Stimulated activated naive CD8-positive, alpha-beta T cell treated with anti-CD3 and anti-CD28 coated beads, Interleukin-15, amount 100 ng/mL, for 72 hours (primary cell): ENCODE results near the gene LCN2.
"Not testable (repeated sequence)": the region's sequence is repeated elsewhere in the genome, so short reads cannot be mapped to it uniquely, and the experiment has no call there.

Experiments used
- ATAC-seq: fragments of 150-1000 bp; cut with Tn5 transposase; 2 replicates; pipeline ENCODE4 v1.10.0; 2021; ENCODE audit warnings: mild to moderate bottlenecking, moderate library complexity
- DNase-seq, 2 donors: peaks; one replicate each; pipeline ENCODE4 v3.0.0; 2021 to 2022
- H3K27ac Mint-ChIP-seq, 2 donors: one replicate each; pipeline ENCODE4 v1.8.0; 2022; ENCODE audit warnings: mild to moderate bottlenecking in 2 of 2, mixed read lengths in 2 of 2, moderate library complexity in 2 of 2
- H3K27me3 Mint-ChIP-seq: one replicate; pipeline ENCODE4 v1.8.0; 2022; ENCODE audit warnings: mixed read lengths
- H3K4me1 Mint-ChIP-seq: one replicate; pipeline ENCODE4 v1.8.0; 2022; ENCODE audit warnings: mild to moderate bottlenecking, mixed read lengths
- H3K4me3 Mint-ChIP-seq, 2 donors: one replicate each; pipeline ENCODE4 v1.8.0; 2022; ENCODE audit warnings: mild to moderate bottlenecking in 2 of 2, mixed read lengths in 2 of 2, moderate library complexity in 1 of 2
- H3K9me3 Mint-ChIP-seq, 2 donors: one replicate each; pipeline ENCODE4 v1.8.0; 2022; ENCODE audit warnings: mixed read lengths in 2 of 2

The LCN2 gene

DNA sequence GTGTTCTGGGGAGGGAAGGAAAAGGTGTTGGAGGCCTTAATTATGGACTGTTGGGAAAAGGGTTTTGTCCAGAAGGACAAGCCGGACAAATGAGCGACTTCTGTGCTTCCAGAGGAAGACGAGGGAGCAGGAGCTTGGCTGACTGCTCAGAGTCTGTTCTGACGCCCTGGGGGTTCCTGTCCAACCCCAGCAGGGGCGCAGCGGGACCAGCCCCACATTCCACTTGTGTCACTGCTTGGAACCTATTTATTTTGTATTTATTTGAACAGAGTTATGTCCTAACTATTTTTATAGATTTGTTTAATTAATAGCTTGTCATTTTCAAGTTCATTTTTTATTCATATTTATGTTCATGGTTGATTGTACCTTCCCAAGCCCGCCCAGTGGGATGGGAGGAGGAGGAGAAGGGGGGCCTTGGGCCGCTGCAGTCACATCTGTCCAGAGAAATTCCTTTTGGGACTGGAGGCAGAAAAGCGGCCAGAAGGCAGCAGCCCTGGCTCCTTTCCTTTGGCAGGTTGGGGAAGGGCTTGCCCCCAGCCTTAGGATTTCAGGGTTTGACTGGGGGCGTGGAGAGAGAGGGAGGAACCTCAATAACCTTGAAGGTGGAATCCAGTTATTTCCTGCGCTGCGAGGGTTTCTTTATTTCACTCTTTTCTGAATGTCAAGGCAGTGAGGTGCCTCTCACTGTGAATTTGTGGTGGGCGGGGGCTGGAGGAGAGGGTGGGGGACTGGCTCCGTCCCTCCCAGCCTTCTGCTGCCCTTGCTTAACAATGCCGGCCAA lies 40.8 kb upstream of the LCN2 start:
- Mint-ChIP-seq H3K4me3 (no peak overlapping the region), H3K9me3 (no peaks in the 10 kb centered on the region), H3K4me1 (peaks cover 24% of the 10 kb centered on the region), H3K27me3 (no peaks in the 10 kb centered on the region), H3K27ac (peak overlapping the region in 1 of 2 donors; percentile 76)
- DNase-seq (no peak), ATAC-seq (no peak)

DNA sequence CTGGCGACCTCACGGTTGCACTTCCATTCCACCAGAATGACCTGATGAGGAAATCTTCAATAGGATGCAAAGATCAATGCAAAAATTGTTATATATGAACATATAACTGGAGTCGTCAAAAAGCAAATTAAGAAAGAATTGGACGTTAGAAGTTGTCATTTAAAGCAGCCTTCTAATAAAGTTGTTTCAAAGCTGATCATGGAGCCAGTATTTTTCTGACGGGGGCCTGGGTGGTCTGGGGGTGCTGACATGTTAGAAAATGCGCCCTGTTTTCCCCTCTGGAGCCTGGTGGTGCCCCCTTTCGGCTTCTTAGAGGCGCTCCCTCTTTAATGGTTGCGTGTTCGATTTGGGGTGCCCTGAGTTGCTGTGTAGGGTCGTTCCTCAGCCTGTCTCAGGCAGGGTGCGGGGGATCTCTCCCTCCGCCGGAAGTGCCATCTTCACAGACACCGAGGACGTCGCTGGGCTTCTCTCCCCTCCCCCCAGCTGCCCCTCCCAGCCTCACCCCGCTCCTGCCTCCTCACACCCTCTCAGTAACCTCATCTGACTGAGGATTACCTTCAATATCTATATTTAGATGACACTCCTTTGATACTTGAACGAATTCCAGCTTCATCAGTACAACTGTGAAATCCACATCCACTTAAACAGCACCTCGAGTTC lies 40.1 kb upstream of the LCN2 start:
- H3K27ac Mint-ChIP-seq: peak overlapping the region in 1 of 2 donors; percentile 76
- DNase-seq: no peak
- H3K9me3 Mint-ChIP-seq: no peaks in the 10 kb centered on the region
- H3K27me3 Mint-ChIP-seq: no peaks in the 10 kb centered on the region
- no peak for ATAC-seq
- H3K4me3 Mint-ChIP-seq: no peak overlapping the region
- peaks cover 17% of the 10 kb centered on the region for H3K4me1 Mint-ChIP-seq

DNA sequence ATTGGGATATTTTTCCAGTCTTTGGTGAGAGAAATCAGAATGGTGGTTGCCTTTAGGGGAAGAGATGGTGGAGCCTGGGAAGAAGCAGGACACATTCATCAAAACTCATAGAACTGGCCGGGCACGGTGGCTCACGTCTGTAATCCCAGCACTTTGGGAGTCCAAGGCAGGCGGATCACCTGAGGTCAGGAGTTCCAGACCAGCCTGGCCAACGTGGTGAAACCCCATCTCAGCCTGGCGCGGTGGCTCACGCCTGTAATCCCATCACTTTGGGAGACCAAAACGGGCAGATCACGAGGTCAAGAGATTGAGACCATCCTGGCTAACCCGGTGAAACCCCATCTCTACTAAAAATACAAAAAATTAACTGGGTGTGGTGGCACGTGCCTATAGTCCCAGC lies 37.5 kb upstream of the LCN2 start:
- H3K27ac Mint-ChIP-seq, H3K27me3 Mint-ChIP-seq, DNase-seq, ATAC-seq, H3K4me3 Mint-ChIP-seq, H3K9me3 Mint-ChIP-seq: not testable (repeated sequence)
- H3K4me1 Mint-ChIP-seq: peaks cover 23% of the 10 kb centered on the region

GRCh38 chr9:128113526-128114325 lies 35.5 kb upstream of the LCN2 start:
- ATAC-seq (no peak), DNase-seq (no peak)
- Mint-ChIP-seq H3K9me3 (no peaks in the 10 kb centered on the region), H3K27me3 (no peaks in the 10 kb centered on the region), H3K4me3 (no peak overlapping the region), H3K27ac (peak overlapping the region; percentile 31 to 86), H3K4me1 (peaks cover 29% of the 10 kb centered on the region)

DNA sequence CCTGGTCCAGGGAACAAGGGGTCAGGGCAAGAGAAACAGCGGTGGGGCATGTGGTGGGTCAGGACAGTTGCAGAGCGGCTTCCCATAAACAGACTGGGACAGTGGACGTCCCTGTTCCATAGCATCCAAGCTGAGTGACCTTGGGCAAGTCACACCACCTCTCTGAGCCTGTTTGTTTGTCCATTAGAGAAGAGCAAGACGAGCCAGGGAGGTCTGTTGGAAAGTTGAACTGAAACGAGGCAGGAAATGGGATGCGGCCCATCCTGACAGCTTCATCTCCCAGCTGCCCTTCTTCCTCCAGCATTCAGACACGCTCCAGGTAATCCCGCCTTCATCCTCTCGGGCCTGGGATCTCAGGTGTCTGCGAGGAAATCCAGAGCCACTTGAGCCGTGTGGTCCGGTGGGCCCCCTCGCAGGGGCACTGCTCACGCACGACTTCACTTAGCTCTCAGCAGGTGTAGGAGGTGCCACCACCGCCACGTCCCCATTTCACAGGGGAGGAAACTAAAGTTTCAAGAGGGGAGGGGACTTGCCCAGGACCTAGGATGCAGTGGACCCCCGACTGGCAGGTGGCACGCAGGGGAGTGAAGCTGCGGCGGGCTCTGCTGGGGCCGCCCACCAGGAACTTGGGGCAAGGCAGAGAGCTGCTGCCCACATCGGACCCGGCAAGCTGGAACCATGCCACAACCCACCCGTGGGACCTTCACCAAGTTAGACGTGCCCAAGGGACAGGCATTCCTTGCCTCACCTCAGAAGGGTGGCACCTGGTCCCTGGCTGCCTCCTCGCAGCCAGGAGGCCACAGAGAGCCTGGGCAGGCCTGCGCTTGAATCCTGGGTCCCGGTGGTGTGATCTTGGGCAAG lies 34.7 kb upstream of the LCN2 start:
- H3K4me3 Mint-ChIP-seq: no peak overlapping the region
- H3K27ac Mint-ChIP-seq: peak overlapping the region; percentile 31 to 48
- no peak for ATAC-seq
- H3K4me1 Mint-ChIP-seq: peaks cover 30% of the 10 kb centered on the region
- DNase-seq: no peak
- no peaks in the 10 kb centered on the region for H3K27me3 Mint-ChIP-seq
- H3K9me3 Mint-ChIP-seq: no peaks in the 10 kb centered on the region

DNA sequence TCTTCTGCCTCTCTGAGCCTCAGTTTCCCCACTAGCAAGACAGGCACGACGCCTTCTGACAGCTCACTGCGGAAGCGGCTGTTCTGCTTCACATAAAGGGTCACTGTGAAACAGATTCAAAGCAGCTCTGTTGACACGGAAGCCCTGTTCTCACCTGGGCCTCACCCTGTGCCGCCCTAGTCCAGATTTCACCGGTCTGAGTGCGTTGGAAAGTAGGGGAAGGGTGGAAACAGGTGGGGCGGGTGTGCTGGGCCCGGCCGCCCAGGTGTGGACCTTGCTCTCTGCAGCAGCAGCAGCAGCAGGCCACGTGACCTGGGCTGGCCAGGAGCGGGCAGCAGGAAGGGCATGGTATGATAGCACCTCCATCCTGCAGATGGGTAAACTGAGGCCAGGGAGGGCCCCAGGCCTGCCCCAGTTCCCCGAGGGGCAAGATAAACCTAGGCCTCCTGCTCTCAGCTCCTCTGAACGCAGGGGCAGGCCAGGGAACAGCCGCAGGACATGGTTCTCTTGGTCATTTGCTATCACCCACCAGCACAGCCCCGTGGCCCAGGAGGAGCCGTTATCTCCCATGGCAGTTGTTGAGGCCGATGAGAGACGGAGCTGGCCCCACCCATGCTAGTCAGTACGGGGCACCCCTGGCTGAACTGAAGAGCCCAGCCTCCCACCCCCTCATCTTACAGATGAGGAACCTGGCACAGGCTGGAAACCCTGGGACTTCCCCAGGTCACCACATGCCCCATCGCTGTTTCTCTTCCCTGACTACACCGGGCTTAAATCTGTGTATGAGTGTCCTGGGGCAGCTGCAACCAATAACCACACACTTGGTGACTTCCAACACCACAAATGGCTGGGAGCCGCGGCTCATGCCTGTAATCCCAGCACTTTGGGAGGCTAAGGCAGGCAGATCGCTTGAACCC lies 33.8 kb upstream of the LCN2 start:
- no peak overlapping the region for H3K4me3 Mint-ChIP-seq
- ATAC-seq (peak; percentile 32), DNase-seq (no peak)
- H3K27me3 Mint-ChIP-seq: no peaks in the 10 kb centered on the region
- H3K27ac Mint-ChIP-seq: peak overlapping the region in 1 of 2 donors; percentile 25
- no peaks in the 10 kb centered on the region for H3K9me3 Mint-ChIP-seq
- H3K4me1 Mint-ChIP-seq: peaks cover 30% of the 10 kb centered on the region

DNA sequence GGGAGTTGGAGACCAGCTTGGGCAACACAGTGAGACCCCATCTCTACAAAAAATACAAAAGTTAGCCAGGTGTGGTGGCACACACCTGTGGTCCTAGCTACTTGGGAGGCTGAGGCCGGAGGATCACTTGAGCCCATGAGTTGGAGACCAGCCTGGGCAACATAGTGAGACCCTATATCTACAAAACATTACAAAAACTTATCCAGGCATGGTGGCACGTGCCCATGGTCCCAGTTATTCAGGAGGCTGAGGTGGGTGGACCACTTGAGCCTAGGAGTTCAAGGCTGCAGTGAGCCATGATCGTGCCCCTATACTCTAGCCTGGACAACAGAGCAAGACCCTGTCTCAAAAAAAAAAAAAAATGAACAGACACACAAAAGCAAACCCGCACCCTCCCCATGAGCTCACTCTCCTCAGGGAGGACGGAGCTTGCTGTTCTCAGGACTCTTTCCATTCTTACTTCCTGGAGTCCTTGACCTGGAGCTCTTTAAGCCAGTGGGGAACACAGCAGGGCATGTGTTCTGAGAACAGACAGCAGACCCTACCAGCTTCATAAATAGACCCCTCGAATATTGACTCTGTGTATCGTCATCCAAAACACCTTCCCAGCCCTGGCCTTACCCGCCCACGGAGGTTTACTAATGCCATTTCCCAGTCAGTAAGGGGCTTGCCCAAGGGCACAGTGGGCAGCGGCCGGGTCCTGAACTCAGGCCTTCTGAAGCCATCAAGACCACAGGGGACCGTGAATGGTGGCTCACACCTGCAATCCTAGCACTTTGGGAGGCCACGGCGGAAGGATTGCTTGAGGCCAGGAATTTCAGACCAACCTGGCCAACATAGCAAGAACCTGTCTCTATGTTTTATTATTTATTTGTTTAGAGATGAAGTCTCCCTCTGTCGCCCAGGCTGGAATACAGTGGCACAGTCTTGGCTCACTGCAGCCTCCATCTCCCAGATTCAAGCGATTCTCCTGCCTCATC lies 32.9 kb upstream of the LCN2 start:
- Mint-ChIP-seq H3K27me3 (no peaks in the 10 kb centered on the region), H3K9me3 (no peaks in the 10 kb centered on the region), H3K4me3 (no peak overlapping the region), H3K27ac (peak overlapping the region; percentile 25 to 37), H3K4me1 (peaks cover 30% of the 10 kb centered on the region)
- DNase-seq: no peak
- no peak for ATAC-seq

- DNase-seq (peak; percentile 93 to 96), ATAC-seq (peak; percentile 81)
- Mint-ChIP-seq H3K9me3 (no peaks in the 10 kb centered on the region), H3K27ac (no peak overlapping the region), H3K4me1 (peaks cover 30% of the 10 kb centered on the region), H3K4me3 (peak overlapping the region in 1 of 2 donors; percentile 21), H3K27me3 (no peaks in the 10 kb centered on the region)
Measured at GRCh38 chr9:128117613-128118471, 31.4 kb upstream of the LCN2 start.

- Mint-ChIP-seq H3K27ac (peak overlapping the region in 1 of 2 donors; percentile 42), H3K4me3 (no peak overlapping the region), H3K9me3 (no peaks in the 10 kb centered on the region), H3K27me3 (no peaks in the 10 kb centered on the region), H3K4me1 (peaks cover 30% of the 10 kb centered on the region)
- DNase-seq: no peak
- no peak for ATAC-seq
Measured at GRCh38 chr9:128118472-128118857, 30.8 kb upstream of the LCN2 start.

- peaks cover 30% of the 10 kb centered on the region for H3K4me1 Mint-ChIP-seq
- ATAC-seq: peak; percentile 25
- no peak for DNase-seq
- no peak overlapping the region for H3K27ac Mint-ChIP-seq
- H3K27me3 Mint-ChIP-seq: no peaks in the 10 kb centered on the region
- H3K9me3 Mint-ChIP-seq: no peaks in the 10 kb centered on the region
- no peak overlapping the region for H3K4me3 Mint-ChIP-seq
Measured at GRCh38 chr9:128118971-128119665, 30.1 kb upstream of the LCN2 start.

DNA sequence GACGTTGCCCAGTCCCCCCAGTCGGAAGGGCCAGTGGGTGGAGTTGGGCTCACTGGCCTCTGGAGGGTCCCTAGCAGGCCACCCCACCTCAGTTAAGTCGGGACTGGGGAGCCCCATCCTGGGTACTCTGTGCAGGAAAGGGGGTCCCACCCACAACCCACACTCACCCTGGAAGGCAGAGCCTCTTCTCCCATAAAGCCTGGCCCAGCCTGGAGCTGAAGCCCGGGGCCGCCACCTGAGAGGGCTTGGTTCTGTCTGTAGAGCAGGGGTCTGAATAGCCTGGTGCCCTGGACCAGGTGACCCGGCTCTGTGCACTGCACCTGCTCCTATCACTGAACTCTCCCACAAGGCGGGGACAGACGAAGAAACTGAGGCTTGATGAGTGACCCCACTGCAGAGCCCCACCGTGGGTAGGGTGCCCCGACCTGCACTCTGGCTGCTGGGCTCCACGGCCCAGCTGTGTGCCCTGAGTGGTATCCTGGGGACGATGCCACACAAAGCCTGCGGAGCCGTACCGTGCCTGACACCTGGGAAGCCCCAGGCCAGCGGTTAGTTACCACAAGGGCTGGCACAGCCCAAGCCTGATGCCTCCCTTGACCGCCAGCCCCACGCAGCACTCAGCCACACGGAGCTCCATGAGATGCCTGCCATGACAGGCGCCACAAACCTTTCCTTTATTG lies 29.1 kb upstream of the LCN2 start:
- ATAC-seq: no peak
- no peaks in the 10 kb centered on the region for H3K27me3 Mint-ChIP-seq
- H3K4me1 Mint-ChIP-seq: peaks cover 35% of the 10 kb centered on the region
- H3K4me3 Mint-ChIP-seq: no peak overlapping the region
- DNase-seq: no peak
- H3K27ac Mint-ChIP-seq: peak overlapping the region in 1 of 2 donors; percentile 59
- H3K9me3 Mint-ChIP-seq: no peaks in the 10 kb centered on the region
